ENCODE results near the gene MEX3A. TPM values are rescaled to one million over a fixed set of nuclear protein-coding genes. Genes with fewer than 3 reads are reported as not detected.

MEX3A gene
- total RNA-seq, 1 donor from 2014 or later = 114 TPM

- H3K4me3 Mint-ChIP-seq (ENCODE audit: unreplicated experiment) = peak overlapping the region; percentile 89
- H3K4me1 Mint-ChIP-seq (ENCODE audit: low read depth, unreplicated experiment) = peaks cover 33% of the 10 kb centered on the region
- peak; percentile 28 for DNase-seq
- H3K27me3 Mint-ChIP-seq (ENCODE audit: unreplicated experiment) = peaks cover 26% of the 10 kb centered on the region
- no peaks in the 10 kb centered on the region for H3K36me3 Mint-ChIP-seq (ENCODE audit: unreplicated experiment)
- H3K27ac Mint-ChIP-seq (ENCODE audit: unreplicated experiment) = peak overlapping the region; percentile 92
- H3K9me3 Mint-ChIP-seq (ENCODE audit: unreplicated experiment) = peaks cover 41% of the 10 kb centered on the region
- no peak for TF ChIP-seq CTCF (IDR thresholded peaks at IDR 0.05; ENCODE audit: partially characterized antibody, unreplicated experiment)
Measured at GRCh38 chr1:156080863-156081179, 1.4 kb downstream of the MEX3A start.

- Mint-ChIP-seq H3K4me3 (ENCODE audit: unreplicated experiment) (peak overlapping the region; percentile 89), H3K27ac (ENCODE audit: unreplicated experiment) (peak overlapping the region; percentile 92), H3K27me3 (ENCODE audit: unreplicated experiment) (peaks cover 26% of the 10 kb centered on the region), H3K9me3 (ENCODE audit: unreplicated experiment) (peaks cover 41% of the 10 kb centered on the region), H3K4me1 (ENCODE audit: low read depth, unreplicated experiment) (peaks cover 36% of the 10 kb centered on the region), H3K36me3 (ENCODE audit: unreplicated experiment) (no peaks in the 10 kb centered on the region)
- peak; percentile 25 for DNase-seq
- TF ChIP-seq CTCF (IDR thresholded peaks at IDR 0.05; ENCODE audit: partially characterized antibody, unreplicated experiment) = no peak
Measured at GRCh38 chr1:156080241-156080862, 1.9 kb downstream of the MEX3A start.

GRCh38 chr1:156079762-156080161 is 2.5 kb downstream of the MEX3A start:
- no peak for TF ChIP-seq CTCF (IDR thresholded peaks at IDR 0.05; ENCODE audit: partially characterized antibody, unreplicated experiment)
- H3K36me3 Mint-ChIP-seq (ENCODE audit: unreplicated experiment) = no peaks in the 10 kb centered on the region
- H3K4me1 Mint-ChIP-seq (ENCODE audit: low read depth, unreplicated experiment) = peaks cover 39% of the 10 kb centered on the region
- peaks cover 26% of the 10 kb centered on the region for H3K27me3 Mint-ChIP-seq (ENCODE audit: unreplicated experiment)
- no peak for DNase-seq
- peaks cover 39% of the 10 kb centered on the region for H3K9me3 Mint-ChIP-seq (ENCODE audit: unreplicated experiment)
- peak overlapping the region; percentile 89 for H3K4me3 Mint-ChIP-seq (ENCODE audit: unreplicated experiment)
- peak overlapping the region; percentile 92 for H3K27ac Mint-ChIP-seq (ENCODE audit: unreplicated experiment)

- H3K4me1 Mint-ChIP-seq (ENCODE audit: low read depth, unreplicated experiment) = peaks cover 46% of the 10 kb centered on the region
- TF ChIP-seq CTCF (IDR thresholded peaks at IDR 0.05; ENCODE audit: partially characterized antibody, unreplicated experiment) = no peak
- H3K4me3 Mint-ChIP-seq (ENCODE audit: unreplicated experiment) = peak overlapping the region; percentile 89
- H3K9me3 Mint-ChIP-seq (ENCODE audit: unreplicated experiment) = peaks cover 34% of the 10 kb centered on the region
- peak overlapping the region; percentile 74 for H3K27ac Mint-ChIP-seq (ENCODE audit: unreplicated experiment)
- H3K27me3 Mint-ChIP-seq (ENCODE audit: unreplicated experiment) = peaks cover 24% of the 10 kb centered on the region
- no peak for DNase-seq
- H3K36me3 Mint-ChIP-seq (ENCODE audit: unreplicated experiment) = no peaks in the 10 kb centered on the region
Measured at GRCh38 chr1:156078728-156079127, 3.5 kb downstream of the MEX3A start.

GRCh38 chr1:156077430-156077760 is 4.9 kb downstream of the MEX3A start:
- Mint-ChIP-seq H3K4me3 (ENCODE audit: unreplicated experiment) (peak overlapping the region; percentile 89), H3K4me1 (ENCODE audit: low read depth, unreplicated experiment) (peaks cover 56% of the 10 kb centered on the region), H3K9me3 (ENCODE audit: unreplicated experiment) (peaks cover 34% of the 10 kb centered on the region), H3K27me3 (ENCODE audit: unreplicated experiment) (peaks cover 24% of the 10 kb centered on the region), H3K27ac (ENCODE audit: unreplicated experiment) (peak overlapping the region; percentile 74), H3K36me3 (ENCODE audit: unreplicated experiment) (no peaks in the 10 kb centered on the region)
- no peak for DNase-seq
- no peak for TF ChIP-seq CTCF (IDR thresholded peaks at IDR 0.05; ENCODE audit: partially characterized antibody, unreplicated experiment)

Data from glutamatergic neuron (in vitro differentiated cells).